ENCODE measurements around the gene PICALM. TPM values are rescaled to one million over a fixed set of nuclear protein-coding genes. Genes with fewer than 3 reads are reported as not detected.
A peak's percentile ranks its signal among the peaks of the same experiment; 100 is the strongest.

PICALM gene
- total and polyA plus RNA-seq, 2 of the 4 experiments (the other 2 are of a cell fraction) = 235 to 453 TPM

GRCh38 chr11:86067009-86067850 lies 1.7 kb downstream of the PICALM start:
- H2BK15ac ChIP-seq (ENCODE audit: low read depth, low read length) = 0 out of 3 replicates have a peak overlapping the region, but pooled peaks have one; percentile 15
- TSS peak; percentile 32 for BruUV-seq (replicated peaks)
- peak overlapping the region; percentile 36; the same call in 1 of the 2 replicates for H3K18ac ChIP-seq (ENCODE audit: low read depth, low read length)
- no peak overlapping the region for H2AFZ ChIP-seq (replicated peaks; ENCODE audit: low read length, poor library complexity)
- ChIA-PET CTCF (interaction anchor here (0.8 to 1.6 kb wide), 4 partner anchors 26 to 212 kb away, joined by 3 to 9 read pairs (median 6); partner anchors contain the start of gene CCDC83), POLR2A (ENCODE audit: unreplicated experiment) (interaction anchor here (0.6 kb wide), 1 partner anchor 99 kb away, joined by 8 read pairs; no protein-coding TSS in a partner anchor)
- H2BK120ac ChIP-seq (ENCODE audit: low read depth, low read length) = peak overlapping the region; percentile 44
- peak overlapping the region; percentile 98 for H3K14ac ChIP-seq (replicated peaks; ENCODE audit: low read depth, low read length)
- TF ChIP-seq CHD1 (IDR thresholded peaks at IDR 0.05; ENCODE audit: low read depth, low read length) (0 out of 2 replicates have a peak, but pooled peaks have one; percentile 21), CEBPB (IDR thresholded peaks at IDR 0.05; ENCODE audit: low read depth, low read length) (no peak)
- H3K56ac ChIP-seq (ENCODE audit: extremely low read depth, insufficient read depth, low read length) = peak overlapping the region; percentile 88
- peak overlapping the region; percentile 96 for H3K9ac ChIP-seq (ENCODE audit: low read depth, low read length)
- peak overlapping the region; percentile 99 for H3K23ac ChIP-seq (ENCODE audit: low read depth, low read length)
- H3K9me1 ChIP-seq (ENCODE audit: insufficient read depth, low read length) = peaks cover 12% of the 10 kb centered on the region
- H4K91ac ChIP-seq (ENCODE audit: insufficient read depth, low read depth, low read length) = 0 out of 2 replicates have a peak overlapping the region, but pooled peaks have one; percentile 14
- no peaks in the 10 kb centered on the region for H3K27me3 ChIP-seq (ENCODE audit: control insufficient read depth, insufficient read depth, low read length)
- peaks cover 10% of the 10 kb centered on the region for H3K4me1 ChIP-seq (ENCODE audit: control insufficient read depth, insufficient read depth, low read length)
- H3K4me3 ChIP-seq (ENCODE audit: insufficient read depth, low read depth, low read length) = peak overlapping the region; percentile 96
- H2BK20ac ChIP-seq (ENCODE audit: low read depth, low read length) = no peak overlapping the region
- H3K79me1 ChIP-seq (ENCODE audit: low read depth in 1 of 2, low read length in 2 of 2) = peaks cover 0 to 15% of the 10 kb centered on the region in 2 experiments; a peak in 2 of 4 replicates
- intact Hi-C loops (cut with micrococcal nuclease) = loop anchor here (1.0 to 10.0 kb wide), 4 partner anchors 24 to 212 kb away; partner anchors contain the start of genes CCDC83 and EED
- H4K5ac ChIP-seq (ENCODE audit: low read depth, low read length) = peak overlapping the region; percentile 12; the same call in 1 of the 2 replicates
- H4K8ac ChIP-seq (ENCODE audit: low read depth in 2 of 2, low read length in 2 of 2) = peak overlapping the region in 1 of 2 experiments; percentile 87; a peak in 3 of 4 replicates
- H3K9me3 ChIP-seq (ENCODE audit: control insufficient read depth, insufficient read depth, low read length) = no peaks in the 10 kb centered on the region
- no peak overlapping the region for H2AK9ac ChIP-seq (replicated peaks; ENCODE audit: low read depth, low read length, poor library complexity)
- H2BK5ac ChIP-seq (ENCODE audit: low read depth, low read length, poor library complexity, severe bottlenecking) = peak overlapping the region; percentile 98
- dilution Hi-C loops (cut with HindIII; ENCODE audit: low sequenced_read_pairs, unreplicated experiment) = no loop called here
- whole genome bisulfite sequencing, 2 experiments (ENCODE audit: extremely low coverage in 2 of 2, insufficient read length in 1 of 2) = 0% methylated on average over 3 of the region's 11 CpGs; no CpG with 5 or more reads in 1 of the 2 experiments
- in situ Hi-C loops (cut with MboI; ENCODE audit: low sequenced_read_pairs) = no loop called here
- peak overlapping the region; percentile 97 for H3K4me2 ChIP-seq (ENCODE audit: low read depth, low read length)
- H4K20me1 ChIP-seq (ENCODE audit: insufficient read depth, low read length) = peaks cover 62% of the 10 kb centered on the region
- 0 out of 2 replicates have a peak overlapping the region, but pooled peaks have one; percentile 26 for H2AK5ac ChIP-seq (ENCODE audit: low read depth, low read length)
- H3K36me3 ChIP-seq (ENCODE audit: control insufficient read depth, insufficient read depth, low read length) = no peaks in the 10 kb centered on the region
- no peak for ATAC-seq (ENCODE audit: low read depth)
- DNase-seq = no peak
- H3K4ac ChIP-seq (ENCODE audit: low read depth, low read length) = peak overlapping the region; percentile 94; the same call in 1 of the 2 replicates
- H3K27ac ChIP-seq (ENCODE audit: insufficient read depth, low read length) = peak overlapping the region; percentile 98

Measured in IMR-90 (cell line).